ENCODE results near the gene PEAK1.

The PEAK1 gene

GRCh38 chr15:77224352-77224751 lies 195.6 kb downstream of the PEAK1 start:
- Histone ChIP-seq H3K9me3 (no peaks in the 10 kb centered on the region), H3K9ac (no peak overlapping the region), H4K20me1 (no peaks in the 10 kb centered on the region), H3K27me3 (no peaks in the 10 kb centered on the region), H3K4me1 (peaks cover 11% of the 10 kb centered on the region), H3K27ac (no peak overlapping the region), H3K4me3 (no peak overlapping the region), H3K4me2 (peak overlapping the region; percentile 32), H3K36me3 (no peaks in the 10 kb centered on the region)
- TF ChIP-seq Cebpa-rat (IDR thresholded peaks at IDR 0.05) = no peak

DNA sequence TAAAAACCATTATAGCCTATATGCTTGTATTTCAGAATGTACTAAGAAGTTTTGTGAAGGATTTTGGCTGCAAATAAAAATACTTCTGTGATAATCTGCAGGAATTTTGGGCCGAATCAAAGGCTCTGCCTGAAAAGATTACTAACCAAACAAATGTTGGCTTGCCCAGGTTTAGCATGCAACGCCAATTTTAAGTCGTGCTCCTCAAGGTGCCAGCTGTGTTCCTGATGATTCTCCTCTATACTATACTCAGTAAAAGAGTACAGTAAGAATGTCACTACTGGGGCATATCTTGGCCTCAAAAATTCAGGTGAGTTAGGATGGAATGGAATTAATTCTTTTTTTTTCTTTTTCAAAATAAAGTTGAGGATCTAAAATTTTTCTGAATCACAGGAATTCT lies 198.2 kb downstream of the PEAK1 start:
- no peak for TF ChIP-seq Cebpa-rat (IDR thresholded peaks at IDR 0.05)
- H4K20me1 ChIP-seq = no peaks in the 10 kb centered on the region
- no peak overlapping the region for H3K9ac ChIP-seq
- no peaks in the 10 kb centered on the region for H3K9me3 ChIP-seq
- H3K4me1 ChIP-seq = peaks cover 11% of the 10 kb centered on the region
- H3K4me3 ChIP-seq = no peak overlapping the region
- no peak overlapping the region for H3K27ac ChIP-seq
- no peaks in the 10 kb centered on the region for H3K27me3 ChIP-seq
- no peak overlapping the region for H3K4me2 ChIP-seq
- H3K36me3 ChIP-seq = no peaks in the 10 kb centered on the region

DNA sequence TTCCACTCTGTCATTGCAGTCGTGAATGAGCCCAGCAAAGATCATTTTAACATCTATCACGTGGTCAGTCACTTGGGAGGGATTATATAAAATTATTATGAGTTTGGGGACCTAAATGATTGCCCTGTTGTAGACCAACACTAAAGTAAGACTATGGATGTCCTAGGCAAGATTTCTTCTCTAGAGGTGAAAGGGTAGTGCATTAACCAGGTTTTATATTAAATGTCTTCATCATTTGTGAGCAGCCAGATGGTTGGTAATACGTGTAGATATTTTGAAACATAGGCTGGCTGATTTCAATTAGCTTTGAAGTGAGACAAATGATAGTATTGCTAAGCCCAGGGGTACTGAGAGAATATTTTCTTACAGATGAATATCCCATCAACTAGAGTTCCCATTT lies 198.7 kb downstream of the PEAK1 start:
- no peak for TF ChIP-seq Cebpa-rat (IDR thresholded peaks at IDR 0.05)
- no peaks in the 10 kb centered on the region for H3K36me3 ChIP-seq
- H3K27me3 ChIP-seq = no peaks in the 10 kb centered on the region
- H3K4me1 ChIP-seq = peaks cover 11% of the 10 kb centered on the region
- no peaks in the 10 kb centered on the region for H4K20me1 ChIP-seq
- no peak overlapping the region for H3K9ac ChIP-seq
- H3K9me3 ChIP-seq = no peaks in the 10 kb centered on the region
- H3K27ac ChIP-seq = no peak overlapping the region
- H3K4me3 ChIP-seq = no peak overlapping the region
- no peak overlapping the region for H3K4me2 ChIP-seq

GRCh38 chr15:77219841-77220240 lies 200.1 kb downstream of the PEAK1 start:
- Histone ChIP-seq H3K4me2 (no peak overlapping the region), H3K27ac (no peak overlapping the region), H3K36me3 (no peaks in the 10 kb centered on the region), H3K9me3 (no peaks in the 10 kb centered on the region), H3K4me1 (peaks cover 9% of the 10 kb centered on the region), H3K9ac (no peak overlapping the region), H3K4me3 (no peak overlapping the region), H4K20me1 (no peaks in the 10 kb centered on the region), H3K27me3 (no peaks in the 10 kb centered on the region)
- TF ChIP-seq Cebpa-rat (IDR thresholded peaks at IDR 0.05) = no peak

DNA sequence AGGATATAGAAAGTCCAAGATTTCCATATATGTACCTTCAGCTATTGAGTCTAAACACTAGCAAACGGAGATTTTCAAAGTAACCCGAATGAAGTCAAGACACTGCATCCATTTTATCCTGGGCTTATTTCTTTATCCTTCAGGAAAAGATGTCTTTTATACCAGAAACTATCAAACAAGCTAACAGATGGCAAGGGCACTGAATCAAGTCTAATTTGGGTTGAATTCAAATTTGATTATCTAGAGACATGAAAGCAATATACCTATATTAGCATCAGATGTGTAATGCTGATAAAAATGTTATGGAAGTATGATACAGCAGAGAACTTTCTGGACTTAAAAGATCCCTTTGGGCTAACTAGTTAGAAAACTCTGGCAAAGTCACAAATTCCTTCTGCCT lies 210.7 kb downstream of the PEAK1 start:
- H3K4me1 ChIP-seq = no peaks in the 10 kb centered on the region
- no peak overlapping the region for H3K9ac ChIP-seq
- H3K36me3 ChIP-seq = no peaks in the 10 kb centered on the region
- H4K20me1 ChIP-seq = no peaks in the 10 kb centered on the region
- H3K4me3 ChIP-seq = no peak overlapping the region
- H3K27ac ChIP-seq = no peak overlapping the region
- TF ChIP-seq Cebpa-rat (IDR thresholded peaks at IDR 0.05) = no peak
- no peaks in the 10 kb centered on the region for H3K9me3 ChIP-seq
- no peaks in the 10 kb centered on the region for H3K27me3 ChIP-seq
- no peak overlapping the region for H3K4me2 ChIP-seq

DNA sequence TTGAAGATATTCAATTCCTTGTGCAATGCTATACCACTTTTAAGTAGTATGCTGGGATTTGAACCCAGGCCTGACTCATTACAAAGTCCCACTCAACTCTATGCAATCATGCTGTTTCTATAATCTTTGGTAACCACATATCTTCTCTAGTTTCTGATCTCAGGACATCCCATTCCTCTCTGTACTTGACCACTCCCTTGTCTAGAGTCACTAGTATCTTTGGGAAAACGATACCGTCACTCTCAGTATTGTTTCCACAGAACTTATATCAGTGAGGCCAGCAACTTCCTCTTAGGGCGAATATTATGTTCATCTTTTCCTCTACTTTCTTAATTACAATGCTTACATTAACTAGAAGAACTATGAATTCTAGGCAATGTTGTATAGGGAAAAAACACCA lies 211.7 kb downstream of the PEAK1 start:
- H3K36me3 ChIP-seq = no peaks in the 10 kb centered on the region
- no peaks in the 10 kb centered on the region for H3K4me1 ChIP-seq
- H3K4me3 ChIP-seq = no peak overlapping the region
- no peaks in the 10 kb centered on the region for H3K9me3 ChIP-seq
- H3K27me3 ChIP-seq = no peaks in the 10 kb centered on the region
- no peak overlapping the region for H3K27ac ChIP-seq
- H3K9ac ChIP-seq = no peak overlapping the region
- no peak overlapping the region for H3K4me2 ChIP-seq
- no peaks in the 10 kb centered on the region for H4K20me1 ChIP-seq
- TF ChIP-seq Cebpa-rat (IDR thresholded peaks at IDR 0.05) = no peak

DNA sequence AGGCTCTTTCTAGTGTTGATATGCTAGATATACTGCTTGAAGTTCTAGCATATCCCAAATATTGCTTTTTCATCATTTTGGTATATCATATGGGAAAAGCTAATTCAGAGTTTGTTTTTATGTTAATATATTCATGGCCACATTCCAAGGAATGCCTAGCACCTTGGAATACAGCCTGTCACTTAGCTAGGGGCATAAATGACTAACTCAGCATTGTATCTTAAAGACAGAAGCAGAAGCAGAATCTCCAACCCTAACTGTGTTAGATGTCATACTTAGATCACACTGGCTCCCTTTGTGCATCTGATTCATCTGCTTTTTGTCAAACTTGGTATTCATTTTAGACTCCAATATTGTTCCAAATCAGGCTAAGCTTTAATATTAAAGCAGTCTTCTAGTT lies 218.2 kb downstream of the PEAK1 start:
- Histone ChIP-seq H3K4me3 (no peak overlapping the region), H3K9me3 (peaks cover 16% of the 10 kb centered on the region), H3K27me3 (no peaks in the 10 kb centered on the region), H3K36me3 (no peaks in the 10 kb centered on the region), H4K20me1 (no peaks in the 10 kb centered on the region), H3K27ac (no peak overlapping the region), H3K4me1 (no peaks in the 10 kb centered on the region), H3K9ac (no peak overlapping the region), H3K4me2 (no peak overlapping the region)
- TF ChIP-seq Cebpa-rat (IDR thresholded peaks at IDR 0.05) = no peak

DNA sequence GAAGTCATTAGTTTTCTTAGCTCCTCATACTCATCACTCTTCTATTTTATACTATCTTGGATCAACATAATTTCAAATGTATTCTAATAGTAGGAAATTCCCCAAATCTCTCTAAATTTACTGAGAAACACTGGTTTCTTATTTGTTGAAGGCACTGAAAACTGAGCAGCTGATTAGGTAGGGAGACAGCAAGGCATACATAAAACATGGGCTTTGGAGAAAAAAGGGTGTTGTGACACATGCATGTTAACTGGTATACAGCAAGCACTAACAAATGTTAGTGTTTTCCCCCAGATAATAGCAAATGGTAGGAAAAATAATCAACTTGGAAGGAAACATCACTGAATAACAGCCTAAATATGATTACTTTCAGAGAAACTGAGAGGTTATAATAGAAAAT lies 223.5 kb downstream of the PEAK1 start:
- H3K4me3 ChIP-seq = no peak overlapping the region
- no peak overlapping the region for H3K4me2 ChIP-seq
- H3K9me3 ChIP-seq = peaks cover 16% of the 10 kb centered on the region
- no peak overlapping the region for H3K27ac ChIP-seq
- TF ChIP-seq Cebpa-rat (IDR thresholded peaks at IDR 0.05) = no peak
- H4K20me1 ChIP-seq = no peaks in the 10 kb centered on the region
- H3K9ac ChIP-seq = no peak overlapping the region
- no peaks in the 10 kb centered on the region for H3K36me3 ChIP-seq
- no peaks in the 10 kb centered on the region for H3K27me3 ChIP-seq
- H3K4me1 ChIP-seq = no peaks in the 10 kb centered on the region

DNA sequence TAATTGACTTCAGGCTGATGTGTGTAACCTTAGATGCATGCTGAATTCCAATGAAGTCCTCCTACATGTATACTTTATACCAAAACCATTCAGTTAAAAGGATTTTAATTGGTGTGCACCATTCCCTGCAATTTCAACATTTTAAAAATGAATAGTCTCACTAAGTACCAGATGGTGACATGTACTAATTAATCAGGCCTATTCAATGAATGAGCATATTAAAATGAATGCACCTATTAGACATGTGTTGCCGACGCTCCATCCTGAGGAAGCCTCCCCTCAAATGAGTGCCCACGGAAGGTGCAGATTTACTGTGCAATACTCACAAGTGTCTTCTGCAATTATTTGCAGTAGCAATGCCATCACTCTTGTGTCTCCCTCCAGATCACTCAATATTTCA lies 224.3 kb downstream of the PEAK1 start:
- Histone ChIP-seq H3K4me3 (no peak overlapping the region), H3K27me3 (no peaks in the 10 kb centered on the region), H3K9ac (no peak overlapping the region), H3K4me2 (no peak overlapping the region), H3K36me3 (no peaks in the 10 kb centered on the region), H4K20me1 (no peaks in the 10 kb centered on the region), H3K4me1 (no peaks in the 10 kb centered on the region), H3K9me3 (peaks cover 16% of the 10 kb centered on the region), H3K27ac (no peak overlapping the region)
- TF ChIP-seq Cebpa-rat (IDR thresholded peaks at IDR 0.05) = no peak

DNA sequence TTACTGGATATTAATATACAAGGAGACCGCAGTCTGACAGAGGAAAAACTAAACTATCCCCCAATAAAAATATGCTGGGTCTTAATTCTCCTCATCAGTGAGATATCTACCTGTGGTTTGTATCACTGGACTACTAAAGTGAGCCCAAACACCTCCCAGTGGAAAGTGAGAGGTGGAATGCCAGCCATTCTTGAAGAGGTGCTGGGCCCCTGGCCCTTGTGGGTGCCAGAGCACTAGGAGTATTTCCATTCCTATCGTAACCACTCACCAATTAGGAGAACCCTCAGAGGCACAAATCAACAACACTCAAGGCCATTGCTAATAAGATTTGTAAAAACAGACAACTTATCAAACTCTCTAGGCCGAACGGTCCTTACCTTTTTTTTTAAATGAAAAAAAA lies 227.5 kb downstream of the PEAK1 start:
- H3K4me2 ChIP-seq = no peak overlapping the region

DNA sequence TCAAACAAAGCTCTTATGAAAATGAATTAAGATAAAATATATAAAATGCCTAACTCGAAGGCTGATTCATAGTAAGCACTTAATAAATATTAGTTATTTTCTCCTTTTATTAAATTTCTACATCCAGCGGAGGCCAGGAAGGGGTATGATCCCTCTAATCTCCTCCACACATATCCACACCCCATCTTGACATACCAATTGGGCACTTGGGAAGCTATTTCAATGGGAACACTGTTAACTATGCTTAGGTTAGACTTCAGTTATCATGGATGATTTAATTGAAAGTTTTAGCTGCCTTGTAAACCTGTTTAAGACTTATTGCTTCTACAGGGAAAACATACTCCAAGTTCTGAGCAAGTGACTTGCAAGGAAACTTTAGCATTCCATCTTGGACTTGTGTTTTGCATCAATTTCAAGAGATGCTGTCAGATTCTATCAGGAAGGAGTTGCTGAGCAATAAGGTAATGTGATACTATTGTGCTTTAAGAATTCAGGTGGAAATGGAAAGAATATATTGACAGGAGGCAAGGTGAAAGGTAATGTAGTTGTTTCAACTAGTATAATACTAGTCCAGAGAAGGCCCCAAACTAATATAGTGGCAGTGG lies 228.6 kb downstream of the PEAK1 start:
- H3K27ac ChIP-seq = no peak overlapping the region
- no peak overlapping the region for H3K9ac ChIP-seq
- no peak overlapping the region for H3K4me2 ChIP-seq
- peaks cover 32% of the 10 kb centered on the region for H3K4me1 ChIP-seq
- H3K9me3 ChIP-seq = no peaks in the 10 kb centered on the region
- H3K4me3 ChIP-seq = no peak overlapping the region
- no peak for TF ChIP-seq Cebpa-rat (IDR thresholded peaks at IDR 0.05)
- H3K36me3 ChIP-seq = no peaks in the 10 kb centered on the region
- H4K20me1 ChIP-seq = no peaks in the 10 kb centered on the region
- no peaks in the 10 kb centered on the region for H3K27me3 ChIP-seq

More for the DNA sequence above, 227.5 kb downstream of the PEAK1 start:
- no peak overlapping the region for H3K4me3 ChIP-seq
- no peaks in the 10 kb centered on the region for H4K20me1 ChIP-seq
- no peak overlapping the region for H3K27ac ChIP-seq
- H3K9ac ChIP-seq = no peak overlapping the region
- peaks cover 21% of the 10 kb centered on the region for H3K4me1 ChIP-seq
- TF ChIP-seq Cebpa-rat (IDR thresholded peaks at IDR 0.05) = no peak
- H3K36me3 ChIP-seq = no peaks in the 10 kb centered on the region
- H3K9me3 ChIP-seq = no peaks in the 10 kb centered on the region
- no peaks in the 10 kb centered on the region for H3K27me3 ChIP-seq

Measured in BLaER1 (cell line).